NB4 (cell line): ENCODE measurements around the gene FAM193B.

Experiments
- CTCF ChIP-seq: IDR thresholded peaks from one replicate; pipeline ENCODE4 v1.5.1; 2012; ENCODE audit warnings: low read depth, low read length
- POLR2A ChIP-seq: IDR thresholded peaks from 2 replicates; pipeline ENCODE4 v1.6.1; 2011; ENCODE audit warnings: mild to moderate bottlenecking; ENCODE audit not compliant: insufficient read length; ENCODE audit errors: extremely low read depth

GRCh38 chr5:177520916-177521513, 33.3 kb downstream of the FAM193B start:
- no peak for TF ChIP-seq POLR2A
- no peak for TF ChIP-seq CTCF
